Mucosa of gallbladder (tissue), 1 donor: ENCODE measurements around the gene KRT13. TPM values are rescaled to one million over a fixed set of nuclear protein-coding genes. Genes with fewer than 3 reads are reported as not detected.
A peak's percentile ranks its signal among the peaks of the same experiment; 100 is the strongest.

Source experiments
- DNase-seq: peaks from one replicate; pipeline ENCODE4 v3.0.0-alpha.2; 2020; ENCODE audit warnings: low spot score
- total RNA-seq: library from RNA; stranded (reverse); gene quantifications from one replicate; pipeline ENCODE4 v1.2.1, GENCODE V29; 2021
- donor health status: DM: no; HTN: no; CAD: no.

KRT13 gene
- total RNA-seq, 1 donor from 2014 or later = 0.40 TPM

GRCh38 chr17:41494524-41494923, 10.9 kb downstream of the KRT13 start:
- no peak for DNase-seq

- DNase-seq = peak; percentile 38
Measured at GRCh38 chr17:41492771-41493170, 12.6 kb downstream of the KRT13 start.

GRCh38 chr17:41492351-41492750, 13.1 kb downstream of the KRT13 start:
- no peak for DNase-seq

GRCh38 chr17:41491476-41491875, 13.9 kb downstream of the KRT13 start:
- no peak for DNase-seq

GRCh38 chr17:41490000-41490990, 15.1 kb downstream of the KRT13 start:
- DNase-seq = no peak

- no peak for DNase-seq
Measured at GRCh38 chr17:41489531-41489930, 15.9 kb downstream of the KRT13 start, which contains the start of gene KRT36. KRT36 (minus strand) TSS chr17:41489910; CDS start chr17:41489864, 46 bp downstream.

- peak; percentile 46 for DNase-seq
Measured at GRCh38 chr17:41486809-41487530, 18.4 kb downstream of the KRT13 start.

GRCh38 chr17:41486316-41486715, 19.1 kb downstream of the KRT13 start:
- DNase-seq = no peak

- DNase-seq = no peak
Measured at GRCh38 chr17:41484920-41485904, 20.2 kb downstream of the KRT13 start.

- DNase-seq = no peak
Measured at GRCh38 chr17:41483991-41484826, 21.2 kb downstream of the KRT13 start.

- DNase-seq = no peak
Measured at GRCh38 chr17:41483531-41483930, 21.9 kb downstream of the KRT13 start.

- no peak for DNase-seq
Measured at GRCh38 chr17:41481036-41481435, 24.4 kb downstream of the KRT13 start, which contains the start of gene KRT35. KRT35 (minus strand) TSS chr17:41481151; CDS start chr17:41481097, 54 bp downstream.

GRCh38 chr17:41480581-41480980, 24.8 kb downstream of the KRT13 start:
- DNase-seq = no peak

GRCh38 chr17:41480136-41480535, 25.3 kb downstream of the KRT13 start:
- DNase-seq = no peak

- DNase-seq = no peak
Measured at GRCh38 chr17:41478237-41478636, 27.2 kb downstream of the KRT13 start.

- no peak for DNase-seq
Measured at GRCh38 chr17:41476866-41477815, 28.3 kb downstream of the KRT13 start.

- DNase-seq = no peak
Measured at GRCh38 chr17:41475421-41475820, 30.0 kb downstream of the KRT13 start.

GRCh38 chr17:41474863-41475262, 30.5 kb downstream of the KRT13 start:
- DNase-seq = no peak

- no peak for DNase-seq
Measured at GRCh38 chr17:41468346-41468745, 37.1 kb downstream of the KRT13 start.
